Body of pancreas (tissue), 4 donors: Measurements from ENCODE around the gene ARAP2. TPM values are rescaled to one million over a fixed set of nuclear protein-coding genes. Genes with fewer than 3 reads are reported as not detected.
A peak's percentile ranks its signal among the peaks of the same experiment; 100 is the strongest.

Experiments
- ATAC-seq: fragments of 150-250 bp; one replicate; pipeline ENCODE4 v1.9.1; 2016
- DNase-seq, 4 donors: peaks; one replicate each; pipeline ENCODE4 v3.0.0-alpha.2; 2019
- H3K27ac ChIP-seq, 4 donors: fragments of 200-600 bp; sonication (generic); 1 replicate in 3 of 4; 2 replicates in 1 of 4; pipeline versions ENCODE4 v1.5.1 to v1.6.1; 2016 to 2019; ENCODE audit warnings: mild to moderate bottlenecking in 1 of 4, mixed read lengths in 1 of 4, moderate library complexity in 1 of 4
- H3K27me3 ChIP-seq, 2 donors: fragments of 200-600 bp; sonication (generic); one replicate each; pipeline ENCODE4 v1.6.0; 2016; ENCODE audit warnings: mild to moderate bottlenecking in 1 of 2
- H3K36me3 ChIP-seq, 2 donors: fragments of 200-600 bp; sonication (generic); replicated peaks in 1 of 2; 2 replicates each; pipeline ENCODE4 v1.5.1; 2016; ENCODE audit warnings: low read depth in 2 of 2; ENCODE audit not compliant: insufficient read depth in 1 of 2
- H3K4me1 ChIP-seq: fragments of 200-600 bp; sonication (generic); one replicate; pipeline ENCODE4 v1.6.0; 2016
- H3K4me3 ChIP-seq, 2 donors: fragments of 200-600 bp; sonication (generic); 1 replicate in 1 of 2; 2 replicates in 1 of 2; pipeline ENCODE4 v1.5.1; 2016 to 2019
- H3K9me3 ChIP-seq, 3 donors: fragments of 200-600 bp; sonication (generic); 1 replicate in 2 of 3; 2 replicates in 1 of 3; pipeline ENCODE4 v1.5.1; 2016
- CTCF ChIP-seq, 7 experiments: fragments of 450-650 bp in 4 of 7; fragments of 200-600 bp in 3 of 7; sonication (generic) in 3 of 7; IDR thresholded peaks; one replicate each; pipeline ENCODE4 v1.5.1; 2016 to 2019; ENCODE audit warnings: antibody characterized with exemption in 7 of 7
- POLR2A ChIP-seq, 3 donors: fragments of 450-650 bp; IDR thresholded peaks; one replicate each; pipeline ENCODE4 v1.6.1; 2016; ENCODE audit warnings: antibody characterized with exemption in 3 of 3, mild to moderate bottlenecking in 2 of 3
- WGBS, 2 donors: methylation state at CpG; one replicate each; pipeline ENCODE4 v1.1.5; 2017; 5-methylcytosine and 5-hydroxymethylcytosine counted together
- intact Hi-C: fragments of 100-400 bp; cut with DNase I; formaldehyde crosslinking; loops from one replicate; pipeline ENCODE4 v1.15.1; 2023
- total RNA-seq, 2 donors: library from RNA; depleted of rRNA; stranded (reverse); fragments of >200 nt; gene quantifications; one replicate each; pipeline ENCODE4 v1.1.0, GENCODE V29; 2016

The ARAP2 gene
- total RNA-seq, 2 donors from 2014 or later: 12.5 to 14.3 TPM

GRCh38 chr4:36264207-36264826, 20.0 kb upstream of the ARAP2 start:
- no peaks in the 10 kb centered on the region for H3K36me3 ChIP-seq
- WGBS, 2 donors: 91 to 93% methylated on average over 2 of the region's 2 CpGs
- no peaks in the 10 kb centered on the region for H3K9me3 ChIP-seq
- no peak overlapping the region for H3K4me3 ChIP-seq
- ATAC-seq: no peak
- no peaks in the 10 kb centered on the region for H3K27me3 ChIP-seq
- no peak for DNase-seq
- intact Hi-C loops: no loop called here
- no peaks in the 10 kb centered on the region for H3K4me1 ChIP-seq
- H3K27ac ChIP-seq: no peak overlapping the region
- no peak for TF ChIP-seq POLR2A (IDR thresholded peaks at IDR 0.05)
- TF ChIP-seq CTCF (IDR thresholded peaks at IDR 0.05): no peak

DNA sequence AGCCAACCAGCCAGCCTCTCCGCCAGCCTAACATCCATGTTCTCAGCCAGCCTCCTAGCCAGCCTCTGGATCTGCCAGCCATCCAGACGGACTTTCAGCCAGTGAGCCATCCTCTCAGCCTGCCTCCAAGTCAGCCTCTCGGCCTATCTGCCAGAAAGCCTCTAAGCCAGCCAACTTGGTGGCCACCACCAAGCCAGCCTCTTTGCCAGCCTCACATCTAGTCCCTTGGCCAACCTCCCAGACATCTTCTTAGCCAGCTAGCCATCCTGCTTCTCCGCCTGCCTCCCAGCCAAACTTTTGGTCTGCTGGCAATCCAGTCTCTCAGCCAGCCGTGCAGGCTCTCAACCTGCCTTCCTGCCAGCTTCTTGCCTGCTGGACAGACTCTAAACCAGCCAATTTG, 16.4 kb upstream of the ARAP2 start:
- no peak for DNase-seq
- H3K36me3 ChIP-seq: no peaks in the 10 kb centered on the region
- H3K4me3 ChIP-seq: no peak overlapping the region
- H3K4me1 ChIP-seq: no peaks in the 10 kb centered on the region
- no peak overlapping the region for H3K27ac ChIP-seq
- no peaks in the 10 kb centered on the region for H3K27me3 ChIP-seq
- H3K9me3 ChIP-seq: no peaks in the 10 kb centered on the region
- WGBS, 2 donors: 77 to 85% methylated on average over 5 of the region's 5 CpGs
- intact Hi-C loops: no loop called here
- no peak for TF ChIP-seq POLR2A (IDR thresholded peaks at IDR 0.05)
- no peak for TF ChIP-seq CTCF (IDR thresholded peaks at IDR 0.05)
- no peak for ATAC-seq

GRCh38 chr4:36256398-36256891, 12.1 kb upstream of the ARAP2 start:
- intact Hi-C loops: no loop called here
- Histone ChIP-seq H3K36me3 (no peaks in the 10 kb centered on the region), H3K4me3 (no peak overlapping the region), H3K27ac (no peak overlapping the region), H3K9me3 (no peaks in the 10 kb centered on the region), H3K27me3 (no peaks in the 10 kb centered on the region), H3K4me1 (no peaks in the 10 kb centered on the region)
- no peak for TF ChIP-seq POLR2A (IDR thresholded peaks at IDR 0.05)
- TF ChIP-seq CTCF (IDR thresholded peaks at IDR 0.05): no peak
- ATAC-seq (no peak), DNase-seq (no peak)
- 60 to 93% methylated on average over 6 of the region's 6 CpGs for whole genome bisulfite sequencing, 2 donors

DNA sequence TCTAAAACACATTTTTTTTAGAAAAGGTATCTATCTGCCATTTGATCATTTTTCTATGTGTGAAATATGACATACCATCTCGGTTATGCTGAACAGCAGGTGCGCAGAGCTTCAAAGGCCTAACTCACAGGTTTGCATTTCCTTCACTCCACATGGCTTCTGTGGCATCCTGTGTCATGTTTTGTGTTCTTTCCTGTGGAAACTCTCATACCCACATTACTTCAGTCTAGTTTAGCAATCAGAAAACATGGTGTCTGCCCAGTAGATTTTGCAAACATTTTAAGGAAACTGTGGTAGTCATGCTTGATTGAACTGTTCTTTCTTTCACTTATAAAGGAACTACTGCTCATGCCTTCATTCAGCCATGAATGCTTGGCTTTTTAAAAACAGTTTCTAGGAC, 11.3 kb upstream of the ARAP2 start:
- ATAC-seq: no peak
- H3K27me3 ChIP-seq: no peaks in the 10 kb centered on the region
- H3K4me3 ChIP-seq: no peak overlapping the region
- H3K27ac ChIP-seq: no peak overlapping the region
- no peaks in the 10 kb centered on the region for H3K36me3 ChIP-seq
- intact Hi-C loops: no loop called here
- WGBS, 2 donors: 90 to 93% methylated on average over 2 of the region's 2 CpGs
- peak in 1 of 4 donors; percentile 13 for DNase-seq
- H3K4me1 ChIP-seq: no peaks in the 10 kb centered on the region
- TF ChIP-seq POLR2A (IDR thresholded peaks at IDR 0.05) (no peak), CTCF (IDR thresholded peaks at IDR 0.05) (no peak)
- H3K9me3 ChIP-seq: no peaks in the 10 kb centered on the region

DNA sequence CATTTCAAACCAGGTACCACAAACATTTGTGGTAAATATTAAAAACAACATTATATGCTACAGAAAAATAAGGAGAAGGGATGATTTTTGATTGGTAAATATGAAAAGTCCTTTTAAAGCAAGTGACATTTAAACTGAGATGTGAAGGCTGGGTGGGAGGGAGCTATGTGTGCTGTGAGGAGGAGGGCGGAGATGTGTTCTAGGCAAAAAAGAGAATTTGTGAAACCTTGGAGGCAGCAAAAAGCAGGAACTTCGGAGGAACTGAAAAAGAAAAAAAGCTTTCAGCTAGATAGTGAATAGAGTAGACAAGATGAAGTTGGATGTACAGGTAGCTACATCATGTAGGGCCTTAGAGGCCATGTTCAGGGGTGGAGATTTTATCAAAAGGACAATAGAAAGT, 10.1 kb upstream of the ARAP2 start:
- TF ChIP-seq CTCF (IDR thresholded peaks at IDR 0.05): no peak
- no peak for TF ChIP-seq POLR2A (IDR thresholded peaks at IDR 0.05)
- WGBS, 2 donors: 70 to 85% methylated on average over 2 of the region's 2 CpGs
- Histone ChIP-seq H3K36me3 (no peaks in the 10 kb centered on the region), H3K27me3 (no peaks in the 10 kb centered on the region), H3K4me1 (no peaks in the 10 kb centered on the region), H3K9me3 (no peaks in the 10 kb centered on the region), H3K27ac (no peak overlapping the region), H3K4me3 (no peak overlapping the region)
- ATAC-seq: no peak
- intact Hi-C loops: no loop called here
- DNase-seq: no peak
